HCT116 (cell line): Measurements from ENCODE around the gene GRIN2D. TPM values are rescaled to one million over a fixed set of nuclear protein-coding genes. Genes with fewer than 3 reads are reported as not detected.

Experiments used
- ATAC-seq: fragments of 200-7000 bp; cut with Tn5 transposase; 2 replicates; pipeline ENCODE4 v1.9.1; 2020; ENCODE audit warnings: mild to moderate bottlenecking, moderate library complexity
- BruUV-seq: library from RNA; stranded (reverse); fragments of 400-500 nt; replicated peaks from 2 replicates; lab custom pipeline; 2021; lab: Mats Ljungman, UMichigan
- CTCF ChIA-PET: fragments of 300-600 bp; sonication (Branson Sonifier 250); formaldehyde crosslinking; loops from one replicate; lab custom pipeline; 2021; ENCODE audit warnings: antibody characterized with exemption; lab: Charles Lee
- POLR2A ChIA-PET: fragments of 300-600, 350-600 bp; sonication (Branson Sonifier 250); formaldehyde crosslinking; loops from one replicate; lab custom pipeline; 2021; ENCODE audit warnings: antibody characterized with exemption; lab: Charles Lee
- RAD21 ChIA-PET, 2 experiments: fragments of 300-600 bp; sonication (Branson Sonifier 250); formaldehyde crosslinking; loops; one replicate each; lab custom pipeline; 2023; ENCODE audit warnings: low total read pairs in 2 of 2; ENCODE audit not compliant: uncharacterized antibody in 2 of 2, unreplicated experiment in 2 of 2, low non-redundant PET in 1 of 2; lab: Charles Lee
- DNase-seq: peaks from one replicate; pipeline ENCODE4 v3.0.0-alpha.2; 2010; ENCODE audit warnings: low read depth, low spot score
- H2AFZ ChIP-seq: fragments of 200-600 bp; shearing (Covaris generic), sonication (generic); 2 replicates; pipeline ENCODE4 v1.6.1; 2017; ENCODE audit warnings: low read depth, mixed run types, mixed read lengths, antibody characterized with exemption, low read length; ENCODE audit not compliant: poor library complexity, severe bottlenecking
- H3K27ac ChIP-seq: 2 replicates; pipeline ENCODE4 v1.5.1; 2012; ENCODE audit warnings: low read depth, low read length
- H3K27me3 ChIP-seq: fragments of 200-600 bp; sonication (generic); 2 replicates; pipeline ENCODE4 v1.6.1; 2016; ENCODE audit warnings: mixed run types, low read length, mixed read lengths; ENCODE audit not compliant: insufficient read depth
- H3K36me3 ChIP-seq, 2 experiments: fragments of 200-500 bp in 1 of 2; fragments of 200-600 bp in 1 of 2; sonication (Bioruptor generic) in 1 of 2; sonication (generic) in 1 of 2; 2 replicates each; pipeline versions ENCODE4 v1.5.1 to v1.6.1; 2014 to 2016; ENCODE audit warnings: low read length in 2 of 2, inconsistent platforms in 1 of 2, mixed read lengths in 1 of 2, mixed run types in 1 of 2; ENCODE audit not compliant: insufficient read depth in 2 of 2, control insufficient read depth in 1 of 2
- H3K4me1 ChIP-seq, 2 experiments: fragments of 200-600 bp in 1 of 2; sonication (generic) in 1 of 2; 2 replicates each; pipeline versions ENCODE4 v1.5.1 to v1.6.1; 2012 to 2017; ENCODE audit warnings: low read length in 2 of 2, inconsistent platforms in 1 of 2, mild to moderate bottlenecking in 1 of 2, mixed read lengths in 1 of 2, mixed run types in 1 of 2, moderate library complexity in 1 of 2; ENCODE audit not compliant: insufficient read depth in 2 of 2, control insufficient read depth in 1 of 2
- H3K4me2 ChIP-seq: fragments of 200-600 bp; sonication (generic); 2 replicates; pipeline ENCODE4 v1.6.1; 2017; ENCODE audit warnings: mixed run types, low read length, mixed read lengths
- H3K4me3 ChIP-seq, 2 experiments: fragments of 200-600 bp in 1 of 2; sonication (generic) in 1 of 2; replicated peaks in 1 of 2; 2 replicates each; pipeline ENCODE4 v1.5.1; 2011 to 2016; ENCODE audit warnings: low read length in 2 of 2, control low read depth in 1 of 2, low read depth in 1 of 2, mild to moderate bottlenecking in 1 of 2, mixed read lengths in 1 of 2, mixed run types in 1 of 2
- H3K79me2 ChIP-seq: fragments of 200-600 bp; sonication (generic); 2 replicates; pipeline ENCODE4 v1.6.1; 2017; ENCODE audit warnings: mild to moderate bottlenecking, mixed run types, low read length, moderate library complexity, mixed read lengths; ENCODE audit not compliant: insufficient read depth
- H3K9ac ChIP-seq: fragments of 200-600 bp; sonication (generic); 2 replicates; pipeline ENCODE4 v1.6.1; 2016; ENCODE audit warnings: low read length, mixed read lengths
- H3K9me2 ChIP-seq: fragments of 200-600 bp; sonication (generic), shearing (Covaris generic); 2 replicates; pipeline ENCODE4 v1.6.1; 2017; ENCODE audit warnings: mixed run types, mild to moderate bottlenecking, moderate library complexity; ENCODE audit not compliant: insufficient read depth
- H3K9me3 ChIP-seq, 2 experiments: fragments of 200-500 bp in 1 of 2; fragments of 200-600 bp in 1 of 2; sonication (Bioruptor generic) in 1 of 2; sonication (generic) in 1 of 2; 2 replicates each; pipeline ENCODE4 v1.6.1; 2014 to 2017; ENCODE audit warnings: low read length in 2 of 2, mixed read lengths in 2 of 2, inconsistent platforms in 1 of 2, low read depth in 1 of 2, mild to moderate bottlenecking in 1 of 2, mixed run types in 1 of 2, moderate library complexity in 1 of 2; ENCODE audit not compliant: control insufficient read depth in 1 of 2, insufficient read depth in 1 of 2
- H4K20me1 ChIP-seq: fragments of 200-600 bp; sonication (generic), shearing (Covaris generic); 2 replicates; pipeline ENCODE4 v1.6.1; 2017; ENCODE audit warnings: mixed run types, mild to moderate bottlenecking, moderate library complexity; ENCODE audit not compliant: insufficient read depth
- ATF3 ChIP-seq: IDR thresholded peaks from 2 replicates; pipeline ENCODE4 v1.6.1; 2012
- CBX3 ChIP-seq: IDR thresholded peaks from 2 replicates; pipeline ENCODE4 v1.6.1; 2012; ENCODE audit warnings: low read depth
- CEBPB ChIP-seq: IDR thresholded peaks from 2 replicates; pipeline ENCODE4 v1.6.1; 2012; ENCODE audit warnings: low read depth
- CTCF ChIP-seq, 3 experiments: fragments of 200-600 bp in 1 of 3; sonication (generic) in 1 of 3; IDR thresholded peaks in 2 of 3; conservative IDR thresholded peaks in 1 of 3; 2 replicates each; pipeline ENCODE4 v1.5.1; 2012 to 2017; ENCODE audit warnings: low read depth in 2 of 3, low read length in 2 of 3, antibody characterized with exemption in 1 of 3, borderline replicate concordance in 1 of 3, control low read depth in 1 of 3, mild to moderate bottlenecking in 1 of 3, mixed read lengths in 1 of 3, mixed run types in 1 of 3, moderate library complexity in 1 of 3; ENCODE audit not compliant: insufficient read depth in 1 of 3
- EGR1 ChIP-seq: IDR thresholded peaks from 2 replicates; pipeline ENCODE4 v1.6.1; 2012; ENCODE audit warnings: low read depth
- ELF1 ChIP-seq: IDR thresholded peaks from 2 replicates; pipeline ENCODE4 v1.6.1; 2012; ENCODE audit warnings: low read depth, borderline replicate concordance
- EZH2phosphoT487 ChIP-seq: fragments of 200-600 bp; IDR thresholded peaks from 2 replicates; pipeline ENCODE4 v1.6.1; 2018; ENCODE audit warnings: antibody characterized with exemption, borderline replicate concordance
- FOSL1 ChIP-seq: IDR thresholded peaks from 2 replicates; pipeline ENCODE4 v1.6.1; 2012; ENCODE audit warnings: low read depth
- JUND ChIP-seq: IDR thresholded peaks from 2 replicates; pipeline ENCODE4 v1.6.1; 2012
- MAX ChIP-seq: IDR thresholded peaks from 2 replicates; pipeline ENCODE4 v1.6.1; 2012
- POLR2A ChIP-seq: IDR thresholded peaks from 2 replicates; pipeline ENCODE4 v1.7.0; 2011; ENCODE audit warnings: borderline replicate concordance; ENCODE audit not compliant: insufficient read depth, insufficient read length; ENCODE audit errors: extremely low read depth
- POLR2AphosphoS5 ChIP-seq: IDR thresholded peaks from 2 replicates; pipeline ENCODE4 v1.6.1; 2011; ENCODE audit warnings: mild to moderate bottlenecking, low read depth, low read length, moderate library complexity
- RAD21 ChIP-seq: IDR thresholded peaks from 2 replicates; pipeline ENCODE4 v1.6.1; 2012; ENCODE audit warnings: low read depth, mild to moderate bottlenecking
- SIN3A ChIP-seq: IDR thresholded peaks from 2 replicates; pipeline ENCODE4 v1.6.1; 2012; ENCODE audit warnings: low read depth
- SP1 ChIP-seq: IDR thresholded peaks from 2 replicates; pipeline ENCODE4 v1.6.1; 2012; ENCODE audit warnings: low read depth
- SRF ChIP-seq: IDR thresholded peaks from 2 replicates; pipeline ENCODE4 v1.6.1; 2012; ENCODE audit warnings: low read depth
- ZBTB33 ChIP-seq: IDR thresholded peaks from 2 replicates; pipeline ENCODE4 v1.6.1; 2011; ENCODE audit warnings: mild to moderate bottlenecking, low read length, moderate library complexity; ENCODE audit not compliant: insufficient replicate concordance; ENCODE audit errors: extremely low read depth
- ZFX ChIP-seq: fragments of 450-650 bp; IDR thresholded peaks from 2 replicates; pipeline ENCODE4 v1.6.1; 2017
- ZNF274 ChIP-seq: fragments of 200-500 bp; sonication (Bioruptor generic); IDR thresholded peaks from 2 replicates; pipeline ENCODE4 v1.6.1; 2014; ENCODE audit warnings: mild to moderate bottlenecking, low read depth, low read length, inconsistent platforms
- intact Hi-C: fragments of 100-400 bp; cut with micrococcal nuclease; formaldehyde crosslinking; loops from 2 replicates; pipeline ENCODE4 v1.10.0; 2022
- total RNA-seq: library from RNA; stranded (reverse); gene quantifications from one replicate; pipeline ENCODE4 v1.2.1, GENCODE V29; 2021; ENCODE audit not compliant: unreplicated experiment

The GRIN2D gene
- total RNA-seq, 1 experiment from 2014 or later, result 26.2 TPM

- H3K4me2 ChIP-seq, result no peak overlapping the region
- H3K27me3 ChIP-seq, result no peaks in the 10 kb centered on the region
- no peak overlapping the region for H3K27ac ChIP-seq
- H3K9me3 ChIP-seq, result no peaks in the 10 kb centered on the region
- intact Hi-C loops, result no loop called here
- no peak for ATAC-seq
- H2AFZ ChIP-seq, result no peak overlapping the region
- RAD21 ChIA-PET, result no interaction called here
- H3K9ac ChIP-seq, result no peak overlapping the region
- CTCF ChIA-PET, result no interaction called here
- POLR2A ChIA-PET, result no interaction called here
- TF ChIP-seq CBX3 (no peak), FOSL1 (no peak), ZFX (no peak), EGR1 (no peak), JUND (no peak), POLR2AphosphoS5 (no peak), POLR2A (no peak), CTCF (IDR thresholded peaks at IDR 0.05 in 2 of 3, conservative IDR thresholded peaks at IDR 0.05 in 1 of 3; ENCODE audit: borderline replicate concordance in 1 of 3, insufficient read depth in 1 of 3, low read depth in 2 of 3, low read length in 2 of 3) (no peak), ELF1 (no peak), SRF (no peak), EZH2phosphoT487 (no peak), MAX (no peak), ATF3 (no peak), ZNF274 (no peak), CEBPB (no peak), ZBTB33 (no peak), SIN3A (no peak), SP1 (no peak), RAD21 (no peak)
- TF ChIP-seq, all 23 proteins: peak for 0
- peaks cover 8 to 16% of the 10 kb centered on the region in 2 experiments for H3K4me1 ChIP-seq
- H3K4me3 ChIP-seq, result no peak overlapping the region
- no peaks in the 10 kb centered on the region for H4K20me1 ChIP-seq
- no peaks in the 10 kb centered on the region for H3K9me2 ChIP-seq
- BruUV-seq, result no TSS peak
- no peak for DNase-seq
- H3K79me2 ChIP-seq, result peaks cover 7% of the 10 kb centered on the region
- H3K36me3 ChIP-seq, result peaks cover 0 to 8% of the 10 kb centered on the region in 2 experiments; a peak in 2 of 4 replicates
Observed at GRCh38 chr19:48441360-48442050, 48.0 kb downstream of the GRIN2D start.
